Kidney tubule cell (primary cell): ENCODE measurements around the gene GPRC5B.

Source experiments
- DNase-seq: peaks from one replicate; pipeline ENCODE4 v3.0.0-alpha.2; 2018; ENCODE audit warnings: low spot score

GPRC5B gene

DNA sequence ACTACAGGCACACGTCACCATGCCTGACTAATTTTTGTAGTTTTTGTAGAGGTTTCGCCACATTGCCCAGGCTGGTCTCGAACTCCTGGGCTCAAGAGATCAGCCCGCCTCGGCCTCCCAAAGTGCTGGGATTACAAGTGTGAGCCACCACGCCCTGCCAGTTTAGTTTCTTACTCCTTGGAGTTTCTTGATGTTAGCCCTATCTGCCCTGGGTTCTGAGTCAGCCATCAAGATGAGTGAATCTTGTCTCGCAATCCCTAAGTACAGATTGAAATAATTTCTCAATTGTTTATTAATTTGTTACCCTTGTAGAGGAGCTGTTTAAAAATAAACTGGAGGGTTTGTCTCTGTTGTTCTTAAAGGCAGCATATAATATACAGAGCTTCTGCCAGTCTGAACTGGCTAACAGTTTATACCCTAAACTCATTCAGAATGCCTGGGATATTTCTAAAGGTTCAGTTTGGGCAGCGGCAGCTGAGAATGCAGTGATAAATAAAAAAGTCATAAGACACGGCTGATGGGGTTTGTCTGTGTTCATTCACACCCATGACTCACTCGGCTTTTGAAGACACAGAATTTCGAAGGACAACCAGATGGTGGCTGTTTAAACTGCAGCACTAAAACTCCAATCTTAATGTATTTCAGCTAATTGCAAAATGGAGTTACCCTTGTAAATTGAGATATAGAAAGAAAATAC, 39.6 kb downstream of the GPRC5B start:
- DNase-seq: peak; percentile 79

DNA sequence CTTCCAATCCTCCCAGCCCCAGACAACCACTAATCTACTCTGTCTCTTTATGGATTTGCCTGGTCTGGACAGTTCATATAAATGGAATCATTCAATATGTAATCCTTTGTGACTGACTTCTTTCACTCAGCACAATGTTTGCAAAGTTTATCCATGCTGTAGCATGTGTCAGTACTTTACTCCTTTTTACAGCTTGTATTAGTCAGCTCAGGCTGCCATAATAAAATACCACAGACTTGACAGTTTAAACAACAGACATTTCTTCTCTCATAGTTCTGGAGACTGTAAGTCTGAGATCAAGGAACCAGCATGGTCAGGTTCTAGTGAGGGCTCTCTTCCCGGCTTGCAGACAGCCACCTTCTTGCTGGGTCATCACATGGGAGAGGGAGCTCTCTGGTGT, 41.3 kb downstream of the GPRC5B start:
- peak; percentile 44 for DNase-seq

DNA sequence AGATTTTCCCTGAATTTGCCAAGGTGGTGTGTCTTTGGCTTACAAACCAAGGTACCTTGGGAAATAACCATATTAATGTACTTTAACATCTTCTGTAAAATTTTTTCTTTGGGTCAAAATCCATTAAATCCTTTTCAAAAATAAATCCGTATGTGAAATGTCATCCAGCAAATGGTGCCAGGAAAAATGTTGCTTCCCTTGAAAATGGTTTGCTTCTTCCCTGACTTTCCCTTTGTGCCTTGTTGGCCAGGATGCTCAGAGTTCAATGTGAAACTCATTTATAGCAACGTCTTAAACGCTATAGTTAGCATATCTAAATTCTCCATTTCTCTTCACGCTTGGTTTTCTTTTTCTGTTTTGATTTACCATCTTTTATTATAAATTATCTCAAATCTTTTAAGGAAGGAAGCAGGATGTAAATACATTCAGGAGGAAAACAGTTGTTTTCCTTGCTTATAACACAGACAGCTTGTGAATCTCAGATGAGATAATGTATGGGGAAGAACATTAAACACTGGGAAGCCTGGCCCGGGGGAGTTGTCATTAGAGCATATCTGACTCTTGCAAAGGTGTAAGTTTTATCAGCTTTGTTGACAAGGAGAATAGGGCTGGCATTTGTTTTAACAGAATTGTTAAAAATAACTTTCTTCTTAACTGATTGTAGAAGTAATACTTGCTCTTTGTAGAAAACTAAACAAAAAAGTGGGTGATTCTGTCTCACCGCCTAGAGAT, 42.1 kb downstream of the GPRC5B start:
- no peak for DNase-seq

DNA sequence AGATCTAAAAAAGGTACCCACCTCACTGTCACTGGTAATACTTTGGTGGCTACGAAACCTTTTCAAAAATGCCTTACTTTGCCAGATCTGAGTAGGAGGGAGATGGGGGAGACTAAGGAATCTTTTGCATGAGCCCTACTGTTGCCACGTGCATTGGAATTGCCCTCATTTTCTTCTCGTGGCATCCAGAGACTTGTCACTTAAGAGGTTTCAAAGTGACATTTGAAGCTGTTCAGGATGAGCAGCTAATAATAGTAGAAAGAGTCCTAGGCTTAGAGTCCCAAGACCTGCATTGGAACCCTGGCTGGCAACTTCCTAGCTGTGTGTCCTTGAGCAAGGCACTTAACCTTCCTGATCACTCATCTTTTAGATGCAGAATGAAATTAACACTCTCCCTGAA, 43.5 kb downstream of the GPRC5B start:
- DNase-seq: no peak

DNA sequence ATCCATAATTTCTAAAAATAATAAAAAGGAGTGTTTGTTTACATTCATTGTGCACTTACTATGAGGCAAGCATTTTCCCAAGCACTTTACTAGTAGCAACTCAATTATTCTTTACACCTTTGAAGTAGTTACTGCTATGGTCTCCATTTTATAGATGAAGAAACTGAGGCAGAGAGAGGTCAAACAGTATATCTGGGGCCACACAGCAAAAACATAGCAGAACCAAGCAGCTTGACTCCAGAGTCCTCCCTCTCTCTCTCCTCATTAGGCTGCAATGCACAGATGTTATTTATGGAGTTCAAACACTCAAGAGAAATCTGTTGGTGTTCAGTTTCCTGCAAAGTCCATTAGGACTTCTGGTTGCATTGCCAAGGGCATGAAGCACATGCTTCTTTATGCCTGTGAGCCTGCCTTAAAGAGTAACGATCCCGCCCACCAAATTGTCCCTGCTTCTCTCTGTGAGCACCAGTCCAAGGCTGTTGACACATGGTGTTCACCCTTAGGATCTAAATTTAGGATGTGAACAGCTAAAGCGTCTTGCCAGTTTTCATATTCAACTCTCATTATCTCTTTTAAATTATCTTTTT, 44.0 kb downstream of the GPRC5B start:
- no peak for DNase-seq

DNA sequence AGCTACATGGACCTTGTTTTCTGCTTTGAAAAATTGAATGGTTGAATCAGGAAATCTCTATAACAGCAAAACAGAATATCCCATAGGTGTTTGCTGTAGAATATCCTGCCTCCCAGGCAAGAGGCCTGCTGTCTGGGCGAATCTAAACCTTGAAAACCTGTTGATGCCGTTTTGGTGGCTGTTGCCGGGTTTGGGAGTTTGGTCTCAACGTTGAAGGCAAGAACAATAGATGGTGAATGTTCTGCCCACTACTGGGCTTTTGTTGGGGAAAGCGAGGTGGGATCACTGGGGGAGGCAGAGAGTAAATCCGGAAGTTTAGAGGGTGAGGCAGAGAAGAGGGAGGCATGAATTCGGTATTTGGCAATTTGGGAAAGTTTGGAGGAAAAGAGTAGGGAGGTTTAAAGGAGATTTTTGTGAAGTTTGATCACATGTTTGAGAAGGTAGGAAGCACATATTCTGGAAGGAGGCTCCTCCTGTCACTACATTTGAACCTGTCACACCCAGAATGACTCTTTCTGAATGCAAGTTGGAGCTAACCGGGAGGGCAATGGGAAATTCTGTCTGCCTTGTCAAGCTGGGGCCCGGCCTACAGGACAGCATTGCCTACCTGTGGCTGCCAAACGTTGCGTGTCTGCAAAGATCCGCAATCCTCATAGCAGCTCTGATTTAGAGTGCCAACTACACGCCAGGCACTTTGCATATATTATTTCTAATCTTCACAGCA, 46.5 kb downstream of the GPRC5B start:
- DNase-seq: no peak

DNA sequence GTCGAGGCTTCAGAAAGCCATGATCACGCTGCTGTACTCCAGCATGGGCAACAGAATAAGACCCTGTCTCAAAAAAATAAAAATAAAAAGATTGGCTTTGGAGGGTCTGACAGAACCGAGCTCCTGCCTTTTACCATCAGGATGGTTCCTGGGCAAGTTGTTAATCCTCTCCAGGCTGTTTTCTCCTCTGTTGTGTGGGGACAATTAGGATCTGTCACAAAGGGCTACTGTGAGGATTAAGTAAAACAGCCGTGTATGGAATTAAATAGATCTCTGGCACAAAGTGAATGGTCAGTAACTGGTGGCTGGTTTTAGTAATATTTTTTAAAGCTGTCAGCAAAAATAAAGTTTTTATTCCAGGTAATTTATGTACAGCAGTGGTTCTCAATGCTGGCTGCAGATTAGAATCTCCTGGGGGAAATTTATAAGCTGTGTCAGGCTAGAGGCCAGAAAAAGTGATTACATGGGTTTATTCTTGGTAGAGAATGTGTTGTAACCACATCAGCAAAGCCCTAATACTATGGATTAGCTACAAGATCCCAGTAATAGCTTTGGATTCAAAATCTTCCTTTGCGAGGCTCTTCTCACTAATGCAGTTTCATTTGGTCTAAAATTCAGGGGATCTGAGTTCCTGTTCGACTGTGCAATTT, 47.2 kb downstream of the GPRC5B start:
- no peak for DNase-seq

DNA sequence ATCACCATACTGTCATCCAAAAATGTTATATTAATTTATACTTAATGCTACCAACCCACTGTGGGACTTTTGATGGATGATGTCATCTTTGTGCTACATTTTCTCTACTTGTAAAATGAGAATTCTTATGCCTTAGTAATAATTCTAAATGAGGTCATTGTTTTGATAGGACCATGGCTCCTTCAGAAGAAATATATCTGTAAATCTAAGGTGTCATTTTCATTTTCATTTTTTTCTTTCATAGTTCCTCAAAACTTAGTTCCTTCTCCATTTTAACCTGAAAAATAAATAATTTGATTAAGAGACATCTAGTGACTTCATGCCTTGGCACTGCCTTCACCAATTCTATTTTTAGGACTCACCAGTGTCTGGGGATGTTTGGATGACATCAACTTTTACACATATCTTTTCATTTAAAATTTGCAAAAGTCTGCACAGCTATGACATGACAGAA, 48.7 kb downstream of the GPRC5B start:
- peak; percentile 25 for DNase-seq

DNA sequence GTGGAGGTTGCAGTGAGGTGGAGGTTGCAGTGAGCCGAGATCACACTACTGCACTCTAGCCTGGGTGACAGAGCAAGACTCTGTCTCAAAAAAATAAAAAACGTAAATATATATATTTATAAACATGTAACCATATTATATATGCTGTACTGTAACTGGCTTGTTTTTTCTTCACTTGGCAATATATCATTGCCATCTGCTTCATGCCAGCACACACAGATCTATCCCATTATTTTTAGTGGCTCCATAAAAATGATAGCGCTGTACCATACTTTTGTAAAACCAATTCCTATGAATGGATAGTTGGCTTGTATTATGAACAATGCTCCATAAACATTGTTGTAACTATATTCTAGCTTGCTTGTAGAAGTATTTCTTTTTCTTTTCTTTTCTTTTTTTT, 49.5 kb downstream of the GPRC5B start:
- no peak for DNase-seq

DNA sequence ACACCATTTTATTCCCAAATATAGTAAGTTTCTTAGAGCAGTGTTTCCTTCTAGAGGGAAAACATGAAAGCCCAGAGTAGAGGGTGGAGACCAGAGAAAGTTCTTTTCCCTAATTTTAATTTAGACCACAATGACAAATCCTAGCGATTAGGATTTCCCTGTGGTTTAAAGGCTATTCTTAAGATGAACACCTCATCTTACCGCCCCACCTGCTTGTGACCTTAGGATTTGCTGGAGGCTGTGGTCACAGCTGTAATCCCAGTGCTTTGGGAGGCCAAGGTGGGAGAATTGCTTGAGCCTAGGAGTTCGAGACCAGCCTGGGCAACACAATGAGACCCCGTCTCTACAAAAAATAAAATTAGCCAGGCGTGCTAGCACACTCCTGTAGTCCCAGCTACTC, 51.1 kb downstream of the GPRC5B start:
- DNase-seq: no peak

DNA sequence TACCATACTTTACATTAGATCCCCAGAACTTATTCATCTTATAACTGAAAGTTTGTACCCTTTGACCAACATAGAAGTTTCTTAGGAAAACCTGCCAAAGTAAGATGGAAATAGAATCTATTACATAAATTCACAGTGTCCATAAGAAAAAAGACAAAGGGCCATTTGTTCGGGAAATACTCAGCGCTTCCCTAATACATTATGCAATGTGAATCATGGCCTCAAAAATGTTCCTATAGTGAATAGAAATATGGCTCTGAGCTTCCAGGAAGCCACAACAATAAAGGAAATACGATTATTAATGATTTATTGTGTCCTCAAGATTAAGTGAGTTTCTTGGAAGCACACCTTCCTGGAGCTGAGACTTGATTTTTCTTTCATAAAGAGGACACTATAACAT, 51.5 kb downstream of the GPRC5B start:
- peak; percentile 13 for DNase-seq

DNA sequence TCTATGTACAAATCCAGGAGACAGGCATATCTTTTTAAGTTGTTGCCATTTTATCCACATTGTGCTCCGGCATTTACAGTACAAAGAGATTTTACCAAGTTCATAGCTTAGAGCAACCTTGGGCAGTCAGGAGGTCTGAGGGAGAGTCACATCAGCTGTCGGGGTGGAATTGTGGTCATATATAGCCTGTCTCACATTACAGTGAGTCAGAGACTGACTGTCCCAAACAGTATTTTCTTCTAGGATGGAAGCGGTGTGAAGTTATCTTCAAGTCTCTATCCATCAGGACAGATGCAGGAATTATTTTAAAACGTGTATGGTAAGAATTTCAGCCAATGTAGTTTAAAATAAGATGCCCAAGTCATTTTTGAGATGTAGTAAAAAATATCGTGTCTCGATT, 53.0 kb downstream of the GPRC5B start:
- peak; percentile 64 for DNase-seq

DNA sequence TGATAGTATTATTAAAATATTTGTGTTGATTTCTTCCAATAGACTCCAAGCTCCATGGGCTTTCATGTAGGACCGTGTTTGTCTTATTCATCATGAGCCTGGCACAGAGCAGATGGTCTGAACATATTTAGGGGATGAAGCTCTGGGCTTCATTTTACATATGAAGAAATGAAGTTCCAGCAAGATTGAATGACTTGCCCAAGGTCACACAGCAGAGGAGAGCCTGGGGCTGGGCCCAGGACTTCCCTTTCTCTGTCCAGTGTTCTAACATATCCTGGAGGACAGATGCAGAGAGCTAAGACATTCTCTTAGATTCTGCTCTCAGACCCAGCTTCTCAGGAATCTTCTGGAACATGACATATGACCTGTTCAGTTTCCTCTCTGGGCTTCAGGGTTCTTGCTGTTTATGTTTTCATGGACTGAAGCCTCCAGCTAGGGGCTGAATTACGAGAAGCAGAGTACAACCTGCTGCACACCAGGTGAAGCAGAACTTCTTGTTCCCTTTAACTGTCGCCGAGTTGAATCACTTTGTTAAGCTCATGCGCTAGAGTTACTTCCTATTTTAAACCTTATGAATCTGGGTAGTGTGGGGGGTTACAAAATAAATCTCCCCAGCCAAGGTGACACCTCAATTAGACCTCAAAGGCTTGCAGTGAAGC, 53.6 kb downstream of the GPRC5B start:
- peak; percentile 18 for DNase-seq

DNA sequence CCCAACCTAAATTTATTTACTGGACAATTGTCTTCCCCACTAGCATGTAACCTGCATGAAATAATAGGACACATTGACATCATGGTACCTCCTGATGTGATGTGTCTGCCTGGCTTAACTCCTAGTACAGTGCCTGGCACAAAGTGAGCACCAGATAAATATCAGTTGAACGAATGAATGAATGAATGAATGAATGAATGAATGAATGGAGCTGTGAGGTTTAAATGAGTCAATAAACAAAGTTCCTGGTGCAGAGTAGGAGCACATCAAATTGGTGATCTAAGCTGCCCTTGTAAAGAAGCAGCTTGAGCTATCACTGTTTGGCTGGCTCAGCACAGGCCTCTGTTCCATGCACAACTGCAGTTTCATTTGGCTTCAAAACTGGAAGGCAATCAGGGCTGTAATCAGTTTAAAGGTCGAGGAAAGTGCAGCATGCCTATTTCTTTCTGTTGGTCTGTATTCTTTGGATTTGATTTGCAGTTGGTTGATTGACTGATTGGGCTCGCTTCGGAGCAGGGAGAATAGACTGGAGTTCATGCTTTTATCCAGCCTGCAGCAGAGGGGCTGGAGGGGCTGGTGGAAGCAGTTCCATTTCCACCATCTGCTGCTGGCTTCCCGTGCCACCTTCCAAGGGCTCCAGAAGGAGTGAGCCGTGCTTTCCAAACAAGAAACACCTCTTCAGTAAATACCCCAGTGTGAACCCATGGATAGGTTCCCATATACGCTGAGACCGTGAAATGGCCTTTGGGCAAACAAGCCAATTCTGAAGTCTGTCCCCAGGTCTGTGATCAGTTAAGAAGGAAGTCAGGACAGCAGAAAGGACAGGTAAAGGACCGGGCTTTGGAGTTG, 54.6 kb downstream of the GPRC5B start:
- no peak for DNase-seq

DNA sequence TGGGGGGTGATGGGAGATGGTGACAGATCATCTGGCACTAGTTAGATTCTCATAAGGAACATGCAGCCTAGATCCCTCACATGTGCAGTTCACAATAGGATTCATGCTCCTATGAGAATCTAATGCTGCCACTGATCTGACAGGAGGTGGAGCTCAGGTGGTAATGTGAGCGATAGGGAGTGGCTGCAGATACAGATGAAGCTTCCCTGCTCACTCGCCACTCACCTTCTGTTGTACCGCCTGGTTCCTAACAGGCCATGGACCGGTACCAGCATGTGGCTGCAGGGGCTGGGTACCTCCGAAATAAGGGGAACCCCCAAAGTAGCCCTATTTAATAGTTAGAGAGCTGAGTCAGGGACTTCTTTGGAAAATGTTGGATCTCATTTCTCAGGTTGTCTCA, 60.4 kb downstream of the GPRC5B start:
- DNase-seq: no peak

DNA sequence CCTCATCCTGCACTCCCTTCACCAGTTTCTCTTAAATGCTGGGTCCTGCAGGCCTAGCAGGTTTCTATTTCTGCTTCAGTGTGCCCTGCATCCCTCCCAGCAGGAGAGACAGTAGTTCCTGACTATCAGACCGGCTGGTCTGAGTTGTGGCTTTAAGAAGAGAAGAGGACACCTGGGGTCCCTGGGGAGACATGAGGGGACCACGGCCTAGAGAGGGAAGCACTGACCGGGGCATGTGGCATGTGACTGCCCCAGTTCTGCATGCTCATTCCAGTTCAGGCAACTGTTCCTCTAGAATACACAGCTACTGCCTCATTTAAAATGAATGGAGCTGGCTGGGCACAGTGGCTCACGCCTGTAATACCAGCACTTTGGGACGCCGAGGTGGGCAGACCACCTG, 61.3 kb downstream of the GPRC5B start:
- DNase-seq: no peak

DNA sequence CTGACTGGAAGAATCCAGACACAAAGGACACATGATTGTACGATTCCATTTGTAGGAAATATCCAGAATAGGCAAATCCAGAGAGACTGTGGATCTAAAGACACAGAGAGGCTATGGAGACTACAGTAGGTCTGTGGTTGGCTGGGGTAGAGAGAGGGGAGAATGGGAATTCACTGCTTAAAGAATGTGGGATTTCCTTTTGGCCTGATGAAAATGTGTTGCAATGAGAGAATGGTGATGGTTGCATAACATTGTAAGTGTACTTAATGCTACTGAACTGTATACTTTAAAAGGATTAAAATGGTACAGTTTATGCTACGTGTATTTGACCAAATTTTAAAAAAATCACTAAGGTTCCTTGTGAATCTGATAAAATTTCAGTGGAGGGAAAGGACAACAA, 62.1 kb downstream of the GPRC5B start:
- no peak for DNase-seq

DNA sequence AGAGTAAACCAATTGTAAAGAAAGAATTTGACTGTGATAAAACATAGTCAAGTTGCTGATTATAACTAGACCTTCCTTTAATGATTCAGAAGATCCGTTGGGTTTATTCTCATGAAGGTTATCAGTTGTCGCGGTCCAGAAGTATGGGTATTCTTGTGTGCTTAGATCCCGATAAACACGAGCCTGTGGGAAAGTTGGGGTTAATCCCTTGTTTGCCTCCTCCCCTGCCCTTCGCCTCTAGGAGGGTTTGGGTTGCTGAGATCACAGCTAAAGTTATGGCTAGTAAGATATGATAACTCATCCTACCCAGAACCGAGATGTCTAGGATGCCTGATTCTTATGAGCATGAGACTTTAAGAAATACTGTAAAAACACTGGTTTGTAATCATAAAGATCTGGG, 66.8 kb downstream of the GPRC5B start:
- DNase-seq: no peak

DNA sequence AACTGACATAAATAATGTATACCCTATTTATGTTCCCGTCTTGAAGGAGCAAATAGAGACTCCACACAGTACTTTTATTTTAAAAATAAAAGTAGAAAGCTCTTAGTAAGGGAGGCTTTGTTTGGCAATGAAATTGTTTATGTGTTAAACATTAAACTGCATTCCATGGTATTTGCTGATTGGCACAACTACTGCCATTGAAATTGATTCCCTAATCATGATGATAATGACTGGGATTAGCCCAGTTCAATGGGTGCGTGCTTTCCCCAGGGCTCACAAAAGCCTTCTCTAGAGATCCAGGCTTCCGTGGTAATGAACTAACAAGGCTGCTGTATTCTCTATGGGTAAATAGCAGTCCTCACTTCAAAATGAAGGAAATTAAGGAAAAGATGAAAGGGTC, 67.5 kb downstream of the GPRC5B start:
- DNase-seq: no peak

DNA sequence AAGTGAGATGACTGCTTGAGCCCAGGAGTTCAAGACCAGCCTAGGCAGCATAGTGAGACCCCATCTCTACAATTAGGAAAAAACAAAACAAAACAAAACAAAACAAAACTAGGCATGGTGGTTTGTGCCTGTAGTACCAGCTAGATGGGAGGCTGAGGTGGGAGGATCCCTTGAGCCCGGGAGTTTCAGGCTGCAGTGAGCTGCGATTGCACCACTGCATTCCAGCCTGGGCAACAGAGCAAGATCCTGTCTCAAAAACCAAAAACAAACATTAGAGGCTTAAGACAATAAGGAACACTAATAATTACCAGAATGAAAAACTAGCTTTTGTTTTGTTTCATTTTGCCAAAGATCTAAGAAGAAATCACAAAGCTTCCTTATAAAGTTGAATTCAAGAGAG, 69.2 kb downstream of the GPRC5B start:
- DNase-seq: no peak

DNA sequence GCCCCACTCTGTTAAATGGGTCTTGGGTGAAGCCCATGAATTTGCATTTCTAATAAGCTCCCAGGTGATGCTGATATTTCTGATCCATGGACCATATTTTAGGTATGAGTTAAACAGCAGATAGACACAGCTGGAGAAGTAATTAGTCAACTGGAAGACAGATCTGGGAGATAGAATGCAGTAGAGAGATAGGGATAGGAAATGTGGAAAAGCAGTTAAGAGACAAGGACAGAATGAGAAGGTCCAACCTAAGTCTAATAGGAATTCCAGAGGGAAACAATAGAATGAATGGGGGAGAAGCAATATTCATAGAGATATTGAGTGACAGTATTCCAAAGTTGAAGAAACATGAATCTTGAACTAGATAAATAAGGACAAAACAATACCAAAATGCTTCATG, 71.7 kb downstream of the GPRC5B start:
- DNase-seq: no peak
